Activated B cell treated with CpG ODN at 0.5 μM for 24 hours (primary cell): ENCODE data around the gene CBX5. TPM values are rescaled to one million over a fixed set of nuclear protein-coding genes. Genes with fewer than 3 reads are reported as not detected.
"Not testable (repeated sequence)": the region's sequence is repeated elsewhere in the genome, so short reads cannot be mapped to it uniquely, and the experiment has no call there.

Source experiments
- ATAC-seq: fragments of 200-7000 bp; cut with Tn5 transposase; one replicate; pipeline ENCODE4 v1.10.0; 2021; ENCODE audit warnings: low read depth, mild to moderate bottlenecking, moderate library complexity
- CTCF ChIA-PET: fragments of 350-600 bp; sonication (Branson Sonifier 250); formaldehyde crosslinking; loops from one replicate; lab custom pipeline; 2021; ENCODE audit warnings: antibody characterized with exemption; lab: Charles Lee
- POLR2A ChIA-PET: fragments of 350-600 bp; sonication (Branson Sonifier 250); formaldehyde crosslinking; loops from one replicate; lab custom pipeline; 2021; ENCODE audit warnings: antibody characterized with exemption; lab: Charles Lee
- DNase-seq: peaks from one replicate; pipeline ENCODE4 v3.0.0; 2022
- H3K27ac Mint-ChIP-seq: one replicate; pipeline ENCODE4 v1.8.0; 2020; ENCODE audit warnings: mixed read lengths
- H3K27me3 Mint-ChIP-seq: one replicate; pipeline ENCODE4 v1.8.0; 2021; ENCODE audit warnings: mixed read lengths
- H3K36me3 Mint-ChIP-seq: one replicate; pipeline ENCODE4 v1.8.0; 2021; ENCODE audit warnings: low read depth, mixed read lengths
- H3K4me1 Mint-ChIP-seq: one replicate; pipeline ENCODE4 v1.8.0; 2021; ENCODE audit warnings: mixed read lengths
- H3K4me3 Mint-ChIP-seq: one replicate; pipeline ENCODE4 v1.8.0; 2020; ENCODE audit warnings: mild to moderate bottlenecking, mixed read lengths
- H3K9me3 Mint-ChIP-seq: one replicate; pipeline ENCODE4 v1.8.0; 2020; ENCODE audit warnings: mixed read lengths
- intact Hi-C: fragments of 100-400 bp; cut with micrococcal nuclease; formaldehyde crosslinking; loops from one replicate; pipeline ENCODE4 v1.15.1; 2024
- total RNA-seq: library from RNA; stranded (reverse); gene quantifications from 2 replicates; pipeline ENCODE4 v1.2.3, GENCODE V29; 2022
- TF ChIP-seq, protein P1 (sequence below): fragments of 200-600 bp; IDR thresholded peaks from one replicate; pipeline ENCODE4 v1.8.0; 2022; ENCODE audit warnings: antibody characterized with exemption, mild to moderate bottlenecking

Gene CBX5
- total RNA-seq, 1 donor from 2014 or later = 77.3 TPM

DNA sequence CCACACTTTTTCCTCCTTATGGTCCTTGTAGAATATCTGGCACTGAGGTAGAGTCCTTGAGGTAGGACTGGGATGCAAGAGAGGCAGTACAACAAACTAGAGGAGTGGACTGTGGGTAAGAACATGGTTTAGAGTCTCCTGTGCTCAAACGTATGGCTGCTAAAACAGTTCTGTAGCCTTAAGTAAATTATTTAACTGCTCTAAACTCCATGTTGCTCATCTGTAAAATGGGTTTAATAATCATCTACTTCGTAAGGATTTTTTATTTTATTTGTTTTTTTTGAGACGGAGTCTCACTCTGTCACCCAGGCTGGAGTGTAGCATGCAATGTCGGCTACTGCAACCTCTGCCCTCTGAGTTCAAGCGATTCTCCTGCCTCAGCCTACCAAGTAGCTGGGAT is 41.4 kb upstream of the CBX5 start:
- no peaks in the 10 kb centered on the region for H3K9me3 Mint-ChIP-seq
- ChIA-PET POLR2A (interaction anchor here (0.6 to 1.9 kb wide), 3 partner anchors 41 to 53 kb away, joined by 3 to 7 read pairs (median 4); partner anchors contain the start of genes CBX5 and HNRNPA1), CTCF (interaction anchor here (0.9 to 1.0 kb wide), 2 partner anchors 27 to 40 kb away, joined by 3 to 4 read pairs; no protein-coding TSS in a partner anchor)
- H3K36me3 Mint-ChIP-seq = peaks cover 7% of the 10 kb centered on the region
- DNase-seq = no peak
- no peak overlapping the region for H3K27ac Mint-ChIP-seq
- no peaks in the 10 kb centered on the region for H3K27me3 Mint-ChIP-seq
- H3K4me1 Mint-ChIP-seq = peaks cover 17% of the 10 kb centered on the region
- no peak for ATAC-seq
- intact Hi-C loops = no loop called here
- TF ChIP-seq, protein P1, sequence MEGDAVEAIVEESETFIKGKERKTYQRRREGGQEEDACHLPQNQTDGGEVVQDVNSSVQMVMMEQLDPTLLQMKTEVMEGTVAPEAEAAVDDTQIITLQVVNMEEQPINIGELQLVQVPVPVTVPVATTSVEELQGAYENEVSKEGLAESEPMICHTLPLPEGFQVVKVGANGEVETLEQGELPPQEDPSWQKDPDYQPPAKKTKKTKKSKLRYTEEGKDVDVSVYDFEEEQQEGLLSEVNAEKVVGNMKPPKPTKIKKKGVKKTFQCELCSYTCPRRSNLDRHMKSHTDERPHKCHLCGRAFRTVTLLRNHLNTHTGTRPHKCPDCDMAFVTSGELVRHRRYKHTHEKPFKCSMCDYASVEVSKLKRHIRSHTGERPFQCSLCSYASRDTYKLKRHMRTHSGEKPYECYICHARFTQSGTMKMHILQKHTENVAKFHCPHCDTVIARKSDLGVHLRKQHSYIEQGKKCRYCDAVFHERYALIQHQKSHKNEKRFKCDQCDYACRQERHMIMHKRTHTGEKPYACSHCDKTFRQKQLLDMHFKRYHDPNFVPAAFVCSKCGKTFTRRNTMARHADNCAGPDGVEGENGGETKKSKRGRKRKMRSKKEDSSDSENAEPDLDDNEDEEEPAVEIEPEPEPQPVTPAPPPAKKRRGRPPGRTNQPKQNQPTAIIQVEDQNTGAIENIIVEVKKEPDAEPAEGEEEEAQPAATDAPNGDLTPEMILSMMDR = no peak
- H3K4me3 Mint-ChIP-seq = no peak overlapping the region

DNA sequence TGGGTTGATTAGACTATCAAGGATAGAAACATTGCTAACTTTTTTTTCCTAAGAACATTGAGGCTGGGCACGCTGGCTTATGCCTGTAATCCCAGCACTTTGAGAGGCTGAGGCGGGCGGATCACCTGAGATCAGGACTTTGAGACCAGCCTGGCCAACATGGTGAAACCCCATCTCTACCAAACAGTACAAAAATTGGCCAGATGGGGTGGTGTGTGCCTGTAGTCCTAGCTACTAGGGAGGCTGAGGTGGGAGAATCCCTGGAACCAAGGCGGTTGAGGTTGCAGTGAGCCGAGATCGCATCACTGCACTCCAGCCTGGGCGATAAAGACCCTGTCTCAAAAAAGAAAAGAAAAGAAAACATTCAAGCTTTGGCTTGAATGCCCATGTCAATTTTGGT is 32.4 kb upstream of the CBX5 start:
- H3K4me1 Mint-ChIP-seq, DNase-seq, H3K4me3 Mint-ChIP-seq, CTCF ChIA-PET, intact Hi-C loops, H3K9me3 Mint-ChIP-seq, ATAC-seq, H3K27ac Mint-ChIP-seq, H3K27me3 Mint-ChIP-seq, H3K36me3 Mint-ChIP-seq: not testable (repeated sequence)
- POLR2A ChIA-PET = interaction anchor here (0.7 to 1.4 kb wide), 2 partner anchors 12 to 24 kb away, joined by 3 to 5 read pairs; partner anchors contain the start of gene COPZ1

DNA sequence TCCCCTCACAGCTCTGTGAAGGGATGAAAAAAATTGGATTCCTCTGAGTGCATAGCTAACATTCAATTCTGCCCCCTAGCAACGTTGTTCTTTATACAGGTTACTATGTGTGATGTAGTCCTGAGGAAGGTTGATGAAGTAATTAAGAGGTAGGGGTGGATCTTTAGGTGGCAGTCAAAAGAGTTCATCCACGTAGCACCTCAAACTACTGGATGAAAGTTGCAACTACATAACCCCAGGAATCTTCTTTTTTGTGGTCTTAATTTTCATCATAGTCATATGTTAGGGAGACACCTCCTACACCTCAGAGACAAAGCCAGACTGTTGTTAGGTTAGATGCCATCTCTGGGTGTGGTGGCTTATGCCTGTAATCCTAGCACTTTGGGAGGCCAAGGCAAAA is 31.1 kb upstream of the CBX5 start:
- intact Hi-C loops = no loop called here
- Mint-ChIP-seq H3K36me3 (no peaks in the 10 kb centered on the region), H3K4me3 (no peak overlapping the region), H3K27ac (no peak overlapping the region), H3K9me3 (no peaks in the 10 kb centered on the region), H3K4me1 (no peaks in the 10 kb centered on the region), H3K27me3 (peaks cover 3% of the 10 kb centered on the region)
- ChIA-PET CTCF (no interaction called here), POLR2A (interaction anchor here (0.6 to 0.7 kb wide), 2 partner anchors 8 to 28 kb away, joined by 4 to 10 read pairs; no protein-coding TSS in a partner anchor)
- DNase-seq (no peak), ATAC-seq (no peak)
- TF ChIP-seq, protein P1 = no peak

DNA sequence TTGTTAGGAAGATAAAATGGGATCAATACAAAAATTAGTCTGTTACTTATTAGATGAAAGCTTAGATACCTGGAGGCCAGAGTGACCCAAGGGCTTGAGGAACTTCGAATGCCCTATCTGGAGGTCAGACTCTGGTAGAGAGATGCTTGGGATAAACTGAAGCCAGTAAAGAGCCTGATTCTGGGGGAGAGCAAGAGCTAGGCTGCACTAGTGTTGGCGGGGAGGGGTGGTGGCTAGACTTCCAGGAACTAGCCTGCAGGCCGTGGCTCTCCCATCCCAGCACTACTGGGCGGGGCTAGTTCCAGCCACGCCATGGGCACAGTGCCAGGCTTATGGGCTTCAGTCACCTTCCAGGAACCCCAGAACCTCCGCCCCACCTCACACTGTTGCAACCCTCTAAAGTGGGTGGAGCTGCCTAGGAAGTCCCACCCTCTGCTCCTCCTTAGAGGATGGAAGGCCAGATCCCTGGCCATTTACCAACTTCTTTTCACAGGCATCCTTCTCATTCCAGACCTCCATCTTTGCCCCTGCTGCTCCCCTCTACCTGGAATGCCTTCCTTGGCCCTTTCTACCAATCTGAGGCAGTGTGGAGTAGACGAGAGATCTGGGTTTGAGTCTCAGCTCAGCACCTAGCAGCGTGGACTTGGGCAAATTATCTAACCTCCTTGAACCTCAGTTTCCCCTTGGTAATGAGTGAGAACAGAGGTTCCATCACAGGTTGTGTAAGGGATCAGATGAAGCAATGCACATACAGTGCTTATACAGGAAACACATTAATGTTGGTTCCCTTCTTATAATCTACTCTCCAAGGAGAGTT is 27.2 kb upstream of the CBX5 start:
- intact Hi-C loops = no loop called here
- DNase-seq (no peak), ATAC-seq (no peak)
- no peak overlapping the region for H3K27ac Mint-ChIP-seq
- H3K27me3 Mint-ChIP-seq = peaks cover 15% of the 10 kb centered on the region
- H3K4me3 Mint-ChIP-seq = no peak overlapping the region
- TF ChIP-seq, protein P1 = no peak
- H3K36me3 Mint-ChIP-seq = no peaks in the 10 kb centered on the region
- no peaks in the 10 kb centered on the region for H3K9me3 Mint-ChIP-seq
- CTCF ChIA-PET = interaction anchor here (0.9 to 1.9 kb wide), 5 partner anchors 9 to 92 kb away, joined by 3 to 7 read pairs (median 3); no protein-coding TSS in a partner anchor
- POLR2A ChIA-PET = interaction anchor here (1.1 kb wide), 2 partner anchors 18 to 28 kb away, joined by 4 read pairs; partner anchors contain the start of gene CBX5
- H3K4me1 Mint-ChIP-seq = peaks cover 19% of the 10 kb centered on the region

DNA sequence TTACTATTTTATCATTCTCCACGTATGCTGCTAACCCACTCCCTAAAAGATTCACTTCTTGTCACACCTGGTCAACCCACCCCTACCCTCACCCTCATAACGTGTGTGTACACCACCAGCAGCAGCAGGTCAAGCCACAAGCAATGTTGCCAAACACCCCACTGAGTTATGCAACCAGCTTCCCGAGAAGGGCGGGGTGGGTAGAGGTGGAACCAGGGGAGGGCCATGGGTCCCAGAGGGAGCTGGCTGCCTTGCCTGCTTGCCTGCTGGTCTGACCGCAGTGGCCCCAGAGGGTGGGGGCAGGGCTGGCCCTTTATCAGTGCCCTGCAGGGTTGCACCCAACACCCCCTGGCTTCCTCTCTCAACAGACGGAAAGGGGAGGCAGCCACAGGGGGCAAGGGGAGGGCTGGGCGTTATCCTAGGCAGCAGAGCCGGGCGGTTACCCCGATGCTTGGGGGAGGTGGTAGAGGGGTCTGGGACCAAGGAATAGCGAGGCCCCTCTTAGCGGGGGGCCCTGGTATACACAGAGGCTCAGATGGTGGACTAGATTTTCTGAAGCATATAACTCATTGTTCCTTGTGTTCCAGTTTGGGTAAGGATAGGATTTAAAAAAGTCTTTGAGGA is 24.4 kb upstream of the CBX5 start:
- ChIA-PET POLR2A (interaction anchor here (0.5 to 2.1 kb wide), 4 partner anchors 11 to 215 kb away, joined by 4 to 10 read pairs (median 6); partner anchors contain the start of genes CBX5 and HNRNPA1), CTCF (interaction anchor here (0.7 to 1.0 kb wide), 2 partner anchors 10 to 21 kb away, joined by 4 read pairs; partner anchors contain the start of gene COPZ1)
- peaks cover 36% of the 10 kb centered on the region for H3K4me1 Mint-ChIP-seq
- no peaks in the 10 kb centered on the region for H3K36me3 Mint-ChIP-seq
- H3K27ac Mint-ChIP-seq = no peak overlapping the region
- intact Hi-C loops = loop anchor here (2.0 kb wide), 1 partner anchor 21 kb away; the partner anchor contains the start of gene COPZ1
- H3K4me3 Mint-ChIP-seq = peak overlapping the region; percentile 69
- no peaks in the 10 kb centered on the region for H3K9me3 Mint-ChIP-seq
- peaks cover 37% of the 10 kb centered on the region for H3K27me3 Mint-ChIP-seq
- ATAC-seq = peak; percentile 94
- DNase-seq = peak; percentile 54
- TF ChIP-seq, protein P1 = no peak
